OCI-LY3 (cell line): ENCODE measurements around the gene ADAMTS6.

Source experiments
- EZH2phosphoT487 ChIP-seq: fragments of 200-600 bp; shearing (Covaris generic); IDR thresholded peaks from 2 replicates; pipeline ENCODE4 v1.6.1; 2018; ENCODE audit warnings: antibody characterized with exemption, mixed run types, low read depth
- TF ChIP-seq, protein P1 (sequence below): fragments of 200-600, 300-600 bp; sonication (generic); IDR thresholded peaks from 2 replicates; pipeline ENCODE4 v1.5.1; 2014; ENCODE audit warnings: antibody characterized with exemption, low read length, low read depth

DNA sequence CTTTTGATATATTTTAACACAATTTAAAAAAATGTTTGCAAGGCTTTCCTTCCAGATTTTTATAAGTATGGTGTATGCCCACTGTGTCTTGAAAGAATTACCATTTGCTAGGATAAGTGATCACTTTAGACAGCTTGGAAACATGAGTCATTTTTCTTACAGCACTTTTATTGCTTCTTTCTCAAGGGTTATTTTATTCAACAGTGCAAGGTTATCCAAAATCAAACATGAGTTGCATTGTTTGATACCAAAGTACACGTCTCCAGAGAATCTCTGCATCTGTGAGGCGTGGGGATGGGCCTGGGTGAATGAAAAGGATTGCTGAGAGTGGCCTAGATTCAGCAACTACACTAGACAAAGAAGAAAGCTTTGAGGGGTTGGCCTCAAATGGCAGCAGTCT lies 329.6 kb downstream of the ADAMTS6 start:
- TF ChIP-seq, protein P1, sequence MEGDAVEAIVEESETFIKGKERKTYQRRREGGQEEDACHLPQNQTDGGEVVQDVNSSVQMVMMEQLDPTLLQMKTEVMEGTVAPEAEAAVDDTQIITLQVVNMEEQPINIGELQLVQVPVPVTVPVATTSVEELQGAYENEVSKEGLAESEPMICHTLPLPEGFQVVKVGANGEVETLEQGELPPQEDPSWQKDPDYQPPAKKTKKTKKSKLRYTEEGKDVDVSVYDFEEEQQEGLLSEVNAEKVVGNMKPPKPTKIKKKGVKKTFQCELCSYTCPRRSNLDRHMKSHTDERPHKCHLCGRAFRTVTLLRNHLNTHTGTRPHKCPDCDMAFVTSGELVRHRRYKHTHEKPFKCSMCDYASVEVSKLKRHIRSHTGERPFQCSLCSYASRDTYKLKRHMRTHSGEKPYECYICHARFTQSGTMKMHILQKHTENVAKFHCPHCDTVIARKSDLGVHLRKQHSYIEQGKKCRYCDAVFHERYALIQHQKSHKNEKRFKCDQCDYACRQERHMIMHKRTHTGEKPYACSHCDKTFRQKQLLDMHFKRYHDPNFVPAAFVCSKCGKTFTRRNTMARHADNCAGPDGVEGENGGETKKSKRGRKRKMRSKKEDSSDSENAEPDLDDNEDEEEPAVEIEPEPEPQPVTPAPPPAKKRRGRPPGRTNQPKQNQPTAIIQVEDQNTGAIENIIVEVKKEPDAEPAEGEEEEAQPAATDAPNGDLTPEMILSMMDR = no peak
- TF ChIP-seq EZH2phosphoT487 = no peak
